H1 (cell line): ENCODE data around the gene NLRC5. TPM values are rescaled to one million over a fixed set of nuclear protein-coding genes. Genes with fewer than 3 reads are reported as not detected.
A peak's percentile ranks its signal among the peaks of the same experiment; 100 is the strongest.

Experiments used
- CTCF ChIA-PET: fragments of 300-600 bp; sonication (Branson Sonifier 250); formaldehyde crosslinking; loops from one replicate; lab custom pipeline; 2021; ENCODE audit not compliant: partially characterized antibody; lab: Charles Lee
- POLR2A ChIA-PET: fragments of 300-600 bp; sonication (Branson Sonifier 250); formaldehyde crosslinking; loops from one replicate; lab custom pipeline; 2021; ENCODE audit warnings: inconsistent platforms; ENCODE audit not compliant: partially characterized antibody; lab: Charles Lee
- DNase-seq, 2 experiments: peaks; one replicate each; pipeline versions ENCODE4 v3.0.0 to v3.0.0-alpha.2; 2010 to 2022; ENCODE audit warnings: low spot score in 2 of 2, low read depth in 1 of 2, mixed read lengths in 1 of 2
- FAIRE-seq: peaks from 2 replicates; lab custom pipeline; 2011; peaks lifted over from hg19 to GRCh38; lab: Jason Lieb, UNC
- H2AFZ ChIP-seq: 2 replicates; pipeline ENCODE4 v1.8.1; 2012; ENCODE audit warnings: low read length, inconsistent platforms
- H2AK5ac ChIP-seq: 2 replicates; pipeline ENCODE4 v1.6.1; 2013; ENCODE audit warnings: low read depth, low read length
- H2BK120ac ChIP-seq: replicated peaks from 2 replicates; pipeline ENCODE3; 2013; ENCODE audit warnings: low read depth, low read length, inconsistent platforms
- H2BK12ac ChIP-seq: 2 replicates; pipeline ENCODE4 v1.6.1; 2013; ENCODE audit warnings: low read depth, low read length
- H2BK15ac ChIP-seq: 2 replicates; pipeline ENCODE4 v1.6.1; 2013; ENCODE audit warnings: low read length
- H2BK20ac ChIP-seq: 2 replicates; pipeline ENCODE4 v1.6.1; 2013; ENCODE audit warnings: low read length
- H2BK5ac ChIP-seq: 2 replicates; pipeline ENCODE4 v1.6.1; 2013; ENCODE audit warnings: low read depth, low read length
- H3K14ac ChIP-seq: 2 replicates; pipeline ENCODE4 v1.6.1; 2013; ENCODE audit warnings: inconsistent platforms; ENCODE audit not compliant: insufficient read length
- H3K18ac ChIP-seq: 2 replicates; pipeline ENCODE4 v1.6.1; 2013; ENCODE audit warnings: low read length; ENCODE audit errors: extremely low read depth
- H3K23ac ChIP-seq: 2 replicates; pipeline ENCODE4 v1.6.1; 2013; ENCODE audit warnings: inconsistent platforms; ENCODE audit not compliant: insufficient read length
- H3K23me2 ChIP-seq: 2 replicates; pipeline ENCODE4 v1.6.1; 2013; ENCODE audit warnings: low read depth, low read length
- H3K27ac ChIP-seq: 2 replicates; pipeline ENCODE4 v1.6.1; 2011; ENCODE audit warnings: low read depth, low read length, inconsistent platforms
- H3K27me3 ChIP-seq, 4 experiments: replicated peaks in 1 of 4; 1 replicate in 1 of 4; 2 replicates in 3 of 4; pipeline versions ENCODE4 v1.6.1 to v1.8.1; 2011 to 2013; ENCODE audit warnings: low read length in 3 of 4, mild to moderate bottlenecking in 3 of 4, inconsistent platforms in 2 of 4, mixed read lengths in 2 of 4, moderate library complexity in 1 of 4; ENCODE audit not compliant: control insufficient read depth in 3 of 4, insufficient read depth in 3 of 4; ENCODE audit errors: extremely low read depth in 1 of 4
- H3K36me3 ChIP-seq, 4 experiments: 2 replicates each; pipeline versions ENCODE4 v1.6.1 to v1.8.1; 2011 to 2013; ENCODE audit warnings: mild to moderate bottlenecking in 4 of 4, low read length in 3 of 4, moderate library complexity in 2 of 4, control low read depth in 1 of 4, inconsistent platforms in 1 of 4; ENCODE audit not compliant: insufficient read depth in 4 of 4, control insufficient read depth in 2 of 4
- H3K4ac ChIP-seq: replicated peaks from 2 replicates; pipeline ENCODE3; 2013; ENCODE audit warnings: low read length, low read depth, mixed read lengths, inconsistent platforms; ENCODE audit not compliant: insufficient read length
- H3K4me1 ChIP-seq, 4 experiments: replicated peaks in 1 of 4; 1 replicate in 1 of 4; 2 replicates in 3 of 4; pipeline versions ENCODE4 v1.6.1 to v1.8.1; 2011 to 2013; ENCODE audit warnings: low read length in 3 of 4, inconsistent platforms in 2 of 4, mixed read lengths in 1 of 4; ENCODE audit not compliant: insufficient read depth in 4 of 4, control insufficient read depth in 3 of 4
- H3K4me2 ChIP-seq, 2 experiments: 2 replicates each; pipeline versions ENCODE4 v1.6.1 to v1.8.1; 2011 to 2013; ENCODE audit warnings: low read depth in 2 of 2, low read length in 2 of 2, control low read depth in 1 of 2, inconsistent platforms in 1 of 2, mild to moderate bottlenecking in 1 of 2; ENCODE audit not compliant: insufficient read depth in 1 of 2
- H3K4me3 ChIP-seq, 4 experiments: fragments of 200-600, 300-600 bp in 1 of 4; sonication (generic), shearing (Covaris generic), sonication (Bioruptor Twin) in 1 of 4; 2 replicates each; pipeline versions ENCODE4 v1.5.1 to v1.8.1; 2011 to 2016; ENCODE audit warnings: low read length in 4 of 4, low read depth in 3 of 4, control low read depth in 2 of 4, inconsistent platforms in 2 of 4, mild to moderate bottlenecking in 2 of 4, mixed read lengths in 1 of 4, moderate library complexity in 1 of 4; ENCODE audit not compliant: insufficient read depth in 2 of 4; ENCODE audit errors: extremely low read depth in 1 of 4
- H3K56ac ChIP-seq: replicated peaks from 2 replicates; pipeline ENCODE3; 2013; ENCODE audit warnings: low read depth, mild to moderate bottlenecking, mixed read lengths, low read length, inconsistent platforms; ENCODE audit not compliant: insufficient read length
- H3K79me1 ChIP-seq: 2 replicates; pipeline ENCODE4 v1.6.1; 2013; ENCODE audit warnings: low read depth, low read length, control low read depth
- H3K79me2 ChIP-seq, 2 experiments: 2 replicates each; pipeline versions ENCODE4 v1.6.1 to v1.8.1; 2012 to 2013; ENCODE audit warnings: low read length in 2 of 2, mild to moderate bottlenecking in 2 of 2, inconsistent platforms in 1 of 2; ENCODE audit not compliant: insufficient read depth in 2 of 2, control insufficient read depth in 1 of 2
- H3K9ac ChIP-seq, 4 experiments: replicated peaks in 1 of 4; 1 replicate in 1 of 4; 2 replicates in 3 of 4; pipeline versions ENCODE4 v1.6.1 to v1.8.1; 2011 to 2013; ENCODE audit warnings: low read depth in 3 of 4, low read length in 3 of 4, control low read depth in 2 of 4, mild to moderate bottlenecking in 2 of 4, moderate library complexity in 2 of 4, inconsistent platforms in 1 of 4; ENCODE audit errors: extremely low read depth in 1 of 4
- H3K9me3 ChIP-seq, 2 experiments: 2 replicates each; pipeline versions ENCODE4 v1.6.1 to v1.8.1; 2012 to 2013; ENCODE audit warnings: mild to moderate bottlenecking in 2 of 2, moderate library complexity in 2 of 2, control low read depth in 1 of 2, inconsistent platforms in 1 of 2, low read depth in 1 of 2, low read length in 1 of 2, mixed read lengths in 1 of 2; ENCODE audit not compliant: insufficient read depth in 2 of 2
- H4K20me1 ChIP-seq, 2 experiments: replicated peaks in 1 of 2; 2 replicates each; pipeline versions ENCODE3 to v1.8.1; 2011 to 2013; ENCODE audit warnings: inconsistent platforms in 2 of 2, low read length in 2 of 2, mild to moderate bottlenecking in 1 of 2; ENCODE audit not compliant: insufficient read depth in 2 of 2, control insufficient read depth in 1 of 2
- H4K5ac ChIP-seq: 2 replicates; pipeline ENCODE4 v1.6.1; 2013; ENCODE audit warnings: low read length, low read depth, mixed read lengths, inconsistent platforms; ENCODE audit not compliant: insufficient read length
- H4K8ac ChIP-seq: 2 replicates; pipeline ENCODE4 v1.8.0; 2013; ENCODE audit warnings: mild to moderate bottlenecking, moderate library complexity, low read length, inconsistent platforms; ENCODE audit not compliant: insufficient read depth; ENCODE audit errors: extremely low read depth
- H4K91ac ChIP-seq: replicated peaks from 2 replicates; pipeline ENCODE3; 2013; ENCODE audit warnings: low read length, mixed read lengths, inconsistent platforms; ENCODE audit not compliant: insufficient read length
- CBX5 ChIP-seq: fragments of 300-800, 300-1000 bp; sonication (generic); IDR thresholded peaks from 2 replicates; pipeline ENCODE4 v1.7.1; 2016; ENCODE audit warnings: antibody characterized with exemption, low read length, low read depth
- E2F6 ChIP-seq: IDR thresholded peaks from 2 replicates; pipeline ENCODE4 v1.6.1; 2012; ENCODE audit warnings: inconsistent platforms
- PHF8 ChIP-seq: fragments of 200-600 bp; sonication (generic); conservative IDR thresholded peaks from 2 replicates; pipeline ENCODE4 v1.7.1; 2012; ENCODE audit warnings: low read depth, mild to moderate bottlenecking, inconsistent platforms, low read length, moderate library complexity
- POLR2A ChIP-seq, 2 experiments: IDR thresholded peaks; 1 replicate in 1 of 2; 2 replicates in 1 of 2; pipeline ENCODE4 v1.6.1; 2011; ENCODE audit warnings: low read depth in 2 of 2, low read length in 2 of 2, mild to moderate bottlenecking in 2 of 2; ENCODE audit errors: control extremely low read depth in 1 of 2
- SIX5 ChIP-seq: IDR thresholded peaks from 2 replicates; pipeline ENCODE4 v1.6.1; 2011; ENCODE audit warnings: mild to moderate bottlenecking, low read depth, low read length
- SP1 ChIP-seq: IDR thresholded peaks from 2 replicates; pipeline ENCODE4 v1.6.1; 2011; ENCODE audit warnings: low read depth, low read length
- TAF1 ChIP-seq: IDR thresholded peaks from 2 replicates; pipeline ENCODE4 v1.6.1; 2011; ENCODE audit warnings: mild to moderate bottlenecking, low read depth, low read length
- YY1 ChIP-seq: IDR thresholded peaks from 2 replicates; pipeline ENCODE4 v1.6.1; 2011; ENCODE audit warnings: low read depth, mild to moderate bottlenecking, low read length
- WGBS, 2 experiments: shearing (Covaris generic) in 1 of 2; methylation state at CpG; one replicate each; pipeline versions ENCODE4 v1.1.6 to v1.1.7; 2013 to 2015; ENCODE audit warnings: low lambda C conversion rate in 2 of 2, mixed read lengths in 2 of 2, inconsistent platforms in 1 of 2, low coverage in 1 of 2, missing lambda C conversion rate in 1 of 2; ENCODE audit not compliant: insufficient replicate concordance in 2 of 2, insufficient coverage in 1 of 2, insufficient read length in 1 of 2; ENCODE audit errors: extremely low coverage in 1 of 2, missing lambda C conversion rate in 1 of 2; 5-methylcytosine and 5-hydroxymethylcytosine counted together
- polyA plus RNA-seq, 7 experiments: library from polyadenylated mRNA; depleted of rRNA in 3 of 7; stranded (reverse) in 5 of 7; unstranded in 2 of 7; fragments of >200 nt in 5 of 7; fragments of 200-250 nt in 2 of 7; gene quantifications; 1 replicate in 5 of 7; 2 replicates in 1 of 7; 4 replicates in 1 of 7; pipeline versions ENCODE4 v1.2.1 to v1.2.3, GENCODE V29; 2011 to 2013; ENCODE audit warnings: missing spikeins in 2 of 7, mixed read lengths in 2 of 7
- total RNA-seq: library from RNA; stranded (reverse); fragmentation: NEBNext Ultra II Directional; extraction: Animal tissue kit (Norgen Biotek cat#: 25700); gene quantifications from 2 replicates; pipeline ENCODE4 v1.2.1, GENCODE V29; 2021

NLRC5 gene
- total and polyA plus RNA-seq, 2 of the 8 experiments (the other 6 are each of a cell fraction or from before 2014, with no cell fraction given), result 2.2 to 3.2 TPM

- Histone ChIP-seq H3K18ac (no peak overlapping the region), H4K8ac (peak overlapping the region; percentile 12; the same call in 1 of the 2 replicates), H2BK5ac (no peak overlapping the region), H3K14ac (no peak overlapping the region), H3K27ac (no peak overlapping the region), H3K27me3 (no peaks in the 10 kb centered on the region), H4K91ac (no peak overlapping the region), H3K4me1 (no peaks in the 10 kb centered on the region), H3K36me3 (no peaks in the 10 kb centered on the region), H4K20me1 (no peaks in the 10 kb centered on the region), H2BK20ac (no peak overlapping the region), H3K4me2 (no peak overlapping the region), H2AK5ac (no peak overlapping the region), H3K9me3 (no peaks in the 10 kb centered on the region), H4K5ac (no peak overlapping the region), H3K23me2 (no peaks in the 10 kb centered on the region), H3K56ac (no peak overlapping the region), H3K4ac (no peak overlapping the region), H3K9ac (no peak overlapping the region), H2BK15ac (no peak overlapping the region), H3K79me2 (no peaks in the 10 kb centered on the region), H3K79me1 (no peaks in the 10 kb centered on the region), H2BK12ac (no peak overlapping the region), H3K4me3 (no peak overlapping the region), H2AFZ (no peak overlapping the region), H3K23ac (no peak overlapping the region), H2BK120ac (no peak overlapping the region)
- POLR2A ChIA-PET, result no interaction called here
- CTCF ChIA-PET, result interaction anchor here (1.1 to 2.6 kb wide), 3 partner anchors 11 to 61 kb away, joined by 5 to 11 read pairs (median 5); no protein-coding TSS in a partner anchor
- FAIRE-seq (no peak), DNase-seq (no peak)
- 84% methylated on average over 8 of the region's 8 CpGs; no CpG with 5 or more reads in 1 of the 2 experiments for WGBS, 2 experiments
- TF ChIP-seq SP1 (no peak), CBX5 (no peak), E2F6 (no peak), YY1 (no peak), TAF1 (no peak), POLR2A (IDR thresholded peaks at IDR 0.05; ENCODE audit: control extremely low read depth in 1 of 2, low read depth in 2 of 2, low read length in 2 of 2) (no peak), PHF8 (no peak), SIX5 (no peak)
These were observed 34.3 kb downstream of the NLRC5 start for GRCh38 chr16:57023541-57024249.
